Motor neuron (in vitro differentiated cells): Measurements from ENCODE around the gene CAB39. TPM values are rescaled to one million over a fixed set of nuclear protein-coding genes. Genes with fewer than 3 reads are reported as not detected.
"Not testable (repeated sequence)": the region's sequence is repeated elsewhere in the genome, so short reads cannot be mapped to it uniquely, and the experiment has no call there.

Experiments used
- ATAC-seq, 8 experiments: fragments of 200-7000 bp; cut with Tn5 transposase; replicated peaks in 6 of 8; 2 replicates each; pipeline ENCODE4 v1.8.0; 2021; ENCODE audit warnings: mild to moderate bottlenecking in 8 of 8, moderate library complexity in 8 of 8
- H3K27ac ChIP-seq, 2 donors: fragments of 250-450 bp; sonication (Bioruptor Pico); 2 replicates each; pipeline ENCODE4 v1.9.0; 2021; ENCODE audit warnings: antibody characterized with exemption in 2 of 2, mild to moderate bottlenecking in 2 of 2, moderate library complexity in 1 of 2
- H3K4me1 ChIP-seq, 2 donors: fragments of 250-450 bp; sonication (Bioruptor Pico); replicated peaks in 1 of 2; 2 replicates each; pipeline ENCODE4 v1.6.1; 2021; ENCODE audit warnings: antibody characterized with exemption in 2 of 2, mild to moderate bottlenecking in 2 of 2, moderate library complexity in 1 of 2
- H3K4me3 ChIP-seq, 5 donors: fragments of 250-450 bp; sonication (Bioruptor Pico); 2 replicates each; pipeline ENCODE4 v1.9.0; 2021; ENCODE audit warnings: antibody characterized with exemption in 5 of 5, mild to moderate bottlenecking in 5 of 5, moderate library complexity in 4 of 5
- WGBS, 10 experiments: fragments of 450-650 bp; shearing (Covaris generic); methylation state at CpG; one replicate each; pipeline ENCODE4 v1.0.0; 2022; 5-methylcytosine and 5-hydroxymethylcytosine counted together
- in situ Hi-C, 9 experiments: fragments of 400-800 bp; cut with MboI; loops; one replicate each; pipeline ENCODE4 v1.15.0; 2021; ENCODE audit warnings: low sequenced_read_pairs in 9 of 9, low pct_unique_long_range_greater_than_20kb in 2 of 9; ENCODE audit not compliant: unreplicated experiment in 9 of 9
- total RNA-seq, 8 experiments: library from RNA; unstranded; fragments of 300-600 nt; gene quantifications; 2 replicates each; pipeline versions ENCODE4 v1.2.3 to v1.2.4, GENCODE V29; 2022

The CAB39 gene
- total RNA-seq, 8 experiments from 2014 or later, result 33.2 to 75.1 (median 40.4) TPM

- Histone ChIP-seq H3K4me1 (no peaks in the 10 kb centered on the region), H3K4me3 (no peak overlapping the region), H3K27ac (no peak overlapping the region)
- no peak for ATAC-seq
- whole genome bisulfite sequencing, 10 experiments, result 40 to 97% (median 85%) methylated on average over 1 to 8 of the region's 8 CpGs; no CpG with 5 or more reads in 1 of the 10 experiments
- in situ Hi-C loops, result no loop called here
Measured at GRCh38 chr2:230706966-230707365, 5.7 kb upstream of the CAB39 start.

GRCh38 chr2:230708204-230708603, 4.4 kb upstream of the CAB39 start:
- no peak for ATAC-seq
- Histone ChIP-seq H3K4me3 (no peak overlapping the region), H3K27ac (no peak overlapping the region), H3K4me1 (no peaks in the 10 kb centered on the region)
- WGBS, 10 experiments, result 44 to 100% (median 76%) methylated on average over 1 to 7 of the region's 7 CpGs; no CpG with 5 or more reads in 2 of the 10 experiments
- in situ Hi-C loops, result no loop called here

GRCh38 chr2:230711224-230711623, 1.4 kb upstream of the CAB39 start:
- Histone ChIP-seq H3K4me3 (no peak overlapping the region), H3K27ac (no peak overlapping the region), H3K4me1 (peaks cover 0 to 11% of the 10 kb centered on the region in 2 donors)
- no peak for ATAC-seq
- 87 to 100% (median 93%) methylated on average over 2 to 10 of the region's 11 CpGs; no CpG with 5 or more reads in 1 of the 10 experiments for WGBS, 10 experiments
- in situ Hi-C loops, result no loop called here

- WGBS, 10 experiments, result 0 to 8% (median 0%) methylated on average over 1 to 12 of the region's 62 CpGs; no CpG with 5 or more reads in 4 of the 10 experiments
Measured at GRCh38 chr2:230713331-230714135, 891 bp downstream of the CAB39 start.

GRCh38 chr2:230714136-230714480, 1.5 kb downstream of the CAB39 start:
- in situ Hi-C loops, result no loop called here
- 0% methylated on average over 1 to 3 of the region's 4 CpGs; no CpG with 5 or more reads in 4 of the 10 experiments for WGBS, 10 experiments
- peak overlapping the region in 1 of 2 donors; percentile 90 for H3K27ac ChIP-seq
- H3K4me1 ChIP-seq, result peaks cover 3 to 11% of the 10 kb centered on the region in 2 donors
- H3K4me3 ChIP-seq, result peak overlapping the region; percentile 84 to 96 (median 93)
- ATAC-seq, result peak in 4 of 8 experiments; percentile 5 to 13 (median 7)

More at GRCh38 chr2:230713331-230714135, 891 bp downstream of the CAB39 start:
- in situ Hi-C loops, result no loop called here
- Histone ChIP-seq H3K4me1 (peaks cover 3 to 11% of the 10 kb centered on the region in 2 donors), H3K27ac (peak overlapping the region; percentile 88 to 90), H3K4me3 (peak overlapping the region; percentile 84 to 96 (median 93))
- ATAC-seq, result peak; percentile 9 to 33 (median 26)

- 58 to 100% (median 100%) methylated on average over 1 to 3 of the region's 3 CpGs; no CpG with 5 or more reads in 5 of the 10 experiments for WGBS, 10 experiments
- in situ Hi-C loops, result no loop called here
Measured at GRCh38 chr2:230715201-230715600, 2.6 kb downstream of the CAB39 start.

GRCh38 chr2:230716588-230716987, 3.9 kb downstream of the CAB39 start:
- in situ Hi-C loops, result no loop called here
- 80 to 100% (median 100%) methylated on average over 1 to 3 of the region's 4 CpGs; no CpG with 5 or more reads in 1 of the 10 experiments for WGBS, 10 experiments
- no peak overlapping the region for H3K4me3 ChIP-seq
- peaks cover 3 to 11% of the 10 kb centered on the region in 2 donors for H3K4me1 ChIP-seq
- H3K27ac ChIP-seq, result no peak overlapping the region
- no peak for ATAC-seq

More at GRCh38 chr2:230715201-230715600, 2.6 kb downstream of the CAB39 start:
- peaks cover 3 to 11% of the 10 kb centered on the region in 2 donors for H3K4me1 ChIP-seq
- H3K4me3 ChIP-seq, result no peak overlapping the region
- ATAC-seq, result no peak
- H3K27ac ChIP-seq, result no peak overlapping the region

- 25 to 100% (median 83%) methylated on average over 1 to 3 of the region's 3 CpGs; no CpG with 5 or more reads in 4 of the 10 experiments for WGBS, 10 experiments
- no peak overlapping the region for H3K27ac ChIP-seq
- H3K4me1 ChIP-seq, result peaks cover 3 to 11% of the 10 kb centered on the region in 2 donors
- H3K4me3 ChIP-seq, result no peak overlapping the region
- in situ Hi-C loops, result no loop called here
- ATAC-seq, result no peak
Measured at GRCh38 chr2:230717600-230717999, 5.0 kb downstream of the CAB39 start.

GRCh38 chr2:230719340-230719739, 6.7 kb downstream of the CAB39 start:
- in situ Hi-C loops, result no loop called here
- WGBS, 10 experiments, result 67 to 100% (median 83%) methylated on average over 1 to 3 of the region's 3 CpGs; no CpG with 5 or more reads in 1 of the 10 experiments
- no peak for ATAC-seq
- Histone ChIP-seq H3K4me1 (peaks cover 3 to 9% of the 10 kb centered on the region in 2 donors), H3K27ac (no peak overlapping the region), H3K4me3 (no peak overlapping the region)

GRCh38 chr2:230721712-230722111, 9.1 kb downstream of the CAB39 start:
- no peak overlapping the region for H3K4me3 ChIP-seq
- WGBS, 10 experiments, result 17 to 100% (median 67%) methylated on average over 1 of the region's 1 CpG; no CpG with 5 or more reads in 2 of the 10 experiments
- peaks cover 0 to 3% of the 10 kb centered on the region in 2 donors for H3K4me1 ChIP-seq
- in situ Hi-C loops, result no loop called here
- peak in 1 of 8 experiments; percentile 14 for ATAC-seq
- no peak overlapping the region for H3K27ac ChIP-seq

GRCh38 chr2:230722207-230722885, 9.7 kb downstream of the CAB39 start:
- in situ Hi-C loops, result no loop called here
- no peak for ATAC-seq
- Histone ChIP-seq H3K4me3 (no peak overlapping the region), H3K27ac (no peak overlapping the region), H3K4me1 (peaks cover 0 to 3% of the 10 kb centered on the region in 2 donors)
- 83 to 100% (median 95%) methylated on average over 1 to 4 of the region's 4 CpGs; no CpG with 5 or more reads in 1 of the 10 experiments for WGBS, 10 experiments

GRCh38 chr2:230723363-230723762, 10.7 kb downstream of the CAB39 start:
- Histone ChIP-seq H3K4me1 (no peaks in the 10 kb centered on the region), H3K27ac (no peak overlapping the region), H3K4me3 (no peak overlapping the region)
- WGBS, 10 experiments, result 70 to 100% (median 93%) methylated on average over 1 to 2 of the region's 2 CpGs; no CpG with 5 or more reads in 4 of the 10 experiments
- in situ Hi-C loops, result no loop called here
- ATAC-seq, result no peak

- 92 to 93% methylated on average over 2 to 3 of the region's 14 CpGs; no CpG with 5 or more reads in 8 of the 10 experiments for WGBS, 10 experiments
- in situ Hi-C loops, H3K4me1 ChIP-seq, H3K27ac ChIP-seq, H3K4me3 ChIP-seq, ATAC-seq: not testable (repeated sequence)
Measured at GRCh38 chr2:230724957-230725356, 12.3 kb downstream of the CAB39 start.
